K562 (cell line): ENCODE results near the gene ACO2. TPM values are rescaled to one million over a fixed set of nuclear protein-coding genes. Genes with fewer than 3 reads are reported as not detected.
A peak's percentile ranks its signal among the peaks of the same experiment; 100 is the strongest.

Experiments used
- CBFA2T3 ChIP-seq: fragments of 450-650 bp; IDR thresholded peaks from 2 replicates; pipeline ENCODE4 v1.6.1; 2017
- EHMT2 ChIP-seq: fragments of 450-650 bp; IDR thresholded peaks from 2 replicates; pipeline ENCODE4 v1.6.1; 2018; ENCODE audit warnings: antibody characterized with exemption
- ELF4 ChIP-seq: fragments of 450-650 bp; formaldehyde crosslinking; IDR thresholded peaks from 2 replicates; pipeline ENCODE4 v1.4.0; 2022; ENCODE audit warnings: missing genetic modification characterization
- FOXO4 ChIP-seq: fragments of 450-650 bp; formaldehyde crosslinking; IDR thresholded peaks from 2 replicates; pipeline ENCODE4 v1.4.0; 2020; ENCODE audit warnings: mild to moderate bottlenecking, moderate library complexity
- ID3 ChIP-seq, 2 experiments: fragments of 250-450 bp in 1 of 2; fragments of 450-650 bp in 1 of 2; sonication (Bioruptor Pico) in 1 of 2; IDR thresholded peaks; 2 replicates each; pipeline versions ENCODE4 v1.6.1 to v1.8.0; 2016 to 2021; ENCODE audit warnings: mild to moderate bottlenecking in 2 of 2, moderate library complexity in 2 of 2, missing compliant biosample characterization in 1 of 2, missing genetic modification characterization in 1 of 2
- ILK ChIP-seq: fragments of 450-650 bp; IDR thresholded peaks from 2 replicates; pipeline ENCODE4 v1.6.1; 2016; ENCODE audit warnings: missing genetic modification characterization, low read depth, mild to moderate bottlenecking, missing compliant biosample characterization, moderate library complexity, borderline replicate concordance
- KDM1A ChIP-seq, 2 experiments: fragments of 450-650 bp; IDR thresholded peaks; 2 replicates each; pipeline ENCODE4 v1.6.1; 2016; ENCODE audit warnings: mild to moderate bottlenecking in 2 of 2
- NFYB ChIP-seq: IDR thresholded peaks from 2 replicates; pipeline ENCODE4 v1.6.1; 2011; ENCODE audit warnings: mild to moderate bottlenecking, moderate library complexity; ENCODE audit not compliant: insufficient read length; ENCODE audit errors: extremely low read depth
- NR2F6 ChIP-seq: fragments of 450-650 bp; formaldehyde crosslinking; IDR thresholded peaks from 2 replicates; pipeline ENCODE4 v1.4.0; 2020; ENCODE audit warnings: mild to moderate bottlenecking
- SP1 ChIP-seq: sonication (generic); formaldehyde crosslinking; IDR thresholded peaks from 2 replicates; pipeline ENCODE4 v1.8.1; 2022; ENCODE audit warnings: mild to moderate bottlenecking, missing genetic modification reagents
- SP2 ChIP-seq: IDR thresholded peaks from 2 replicates; pipeline ENCODE4 v1.6.1; 2011; ENCODE audit warnings: mild to moderate bottlenecking, low read depth, low read length, moderate library complexity; ENCODE audit not compliant: poor library complexity, severe bottlenecking; ENCODE audit errors: extremely low read depth
- SPI1 ChIP-seq: IDR thresholded peaks from 2 replicates; pipeline ENCODE4 v1.6.1; 2011; ENCODE audit warnings: low read depth, low read length, control low read depth, borderline replicate concordance
- SRSF9 ChIP-seq: fragments of 200-400 bp; formaldehyde crosslinking; IDR thresholded peaks from 2 replicates; pipeline ENCODE4 v1.6.1; 2017; ENCODE audit warnings: low read depth, low read length, borderline replicate concordance
- TCF3 ChIP-seq: sonication (generic); formaldehyde crosslinking; IDR thresholded peaks from 2 replicates; pipeline ENCODE4 v1.4.0; 2020; ENCODE audit warnings: mild to moderate bottlenecking, missing genetic modification reagents
- TCFL5 ChIP-seq: fragments of 250-450 bp; sonication (Bioruptor Pico); conservative IDR thresholded peaks from 2 replicates; pipeline ENCODE4 v1.6.1; 2021; ENCODE audit warnings: mild to moderate bottlenecking, moderate library complexity, matching md5 sums
- U2AF2 ChIP-seq: fragments of 200-400 bp; formaldehyde crosslinking; optimal IDR thresholded peaks from 2 replicates; pipeline ENCODE3; 2017; ENCODE audit warnings: low read depth, mild to moderate bottlenecking, low read length
- ZNF318 ChIP-seq, 2 experiments: fragments of 450-650 bp; IDR thresholded peaks; 2 replicates each; pipeline ENCODE4 v1.6.1; 2016; ENCODE audit warnings: mild to moderate bottlenecking in 2 of 2, borderline replicate concordance in 1 of 2, low read depth in 1 of 2, moderate library complexity in 1 of 2
- polyA plus RNA-seq, 8 experiments: library from polyadenylated mRNA; depleted of rRNA in 4 of 8; stranded (reverse) in 5 of 8; unstranded in 3 of 8; fragments of >200 nt; fragmentation: Nextera tagmentation in 2 of 8; fragmentation: Illumina TruSeq in 1 of 8; extraction: Ambion mirVana in 2 of 8; extraction: Trizol in 1 of 8; gene quantifications; 2 replicates each; pipeline versions ENCODE4 v1.2.1 to v1.2.3, GENCODE V29; 2011 to 2014; ENCODE audit warnings: inconsistent platforms in 1 of 8, missing spikeins in 1 of 8
- total RNA-seq, 7 experiments: library from RNA; depleted of rRNA in 6 of 7; stranded (reverse); fragments of >200 nt in 6 of 7; fragmentation: Illumina TruSeq in 2 of 7; extraction: Trizol in 2 of 7; gene quantifications; 2 replicates each; pipeline versions ENCODE4 v1.2.1 to v1.2.3, GENCODE V29; 2011 to 2021; ENCODE audit warnings: low replicate concordance in 1 of 7

The ACO2 gene
- total and polyA plus RNA-seq, 9 of the 15 experiments (the other 6 are each of a cell fraction or from before 2014, with no cell fraction given): 16.2 to 119 (median 43.2) TPM

- TF ChIP-seq ZNF318 (IDR thresholded peaks at IDR 0.05; ENCODE audit: borderline replicate concordance in 1 of 2, low read depth in 1 of 2) (no peak), ID3 (CRISPR knock-in tag; IDR thresholded peaks at IDR 0.05) (no peak), ID3 (tag; IDR thresholded peaks at IDR 0.05) (no peak), EHMT2 (no peak), SPI1 (peak; percentile 68; the same call in 1 of the 2 replicates), SRSF9 (no peak), TCF3 (CRISPR knock-in tag) (peak; percentile 28; the same call in 1 of the 2 replicates), TCFL5 (CRISPR knock-in tag) (no peak), FOXO4 (CRISPR knock-in tag) (no peak), ILK (tag) (no peak), U2AF2 (no peak), NFYB (no peak), CBFA2T3 (peak; percentile 47; the same call in 1 of the 2 replicates), ELF4 (no peak), KDM1A (IDR thresholded peaks at IDR 0.05) (peak; percentile 69 to 77), SP2 (no peak), NR2F6 (CRISPR knock-in tag) (no peak), SP1 (CRISPR knock-in tag) (no peak)
Measured at GRCh38 chr22:41482319-41482935, 13.5 kb downstream of the ACO2 start (continued).
